Stimulated activated CD4-positive, alpha-beta T cell treated with anti-CD3 and anti-CD28 coated beads, Interleukin-15, amount 100 ng/mL, for 24 hours (primary cell): ENCODE data around the gene PRAMEF18.
"Not testable (repeated sequence)": the region's sequence is repeated elsewhere in the genome, so short reads cannot be mapped to it uniquely, and the experiment has no call there.

Source experiments
- DNase-seq: peaks from one replicate; pipeline ENCODE4 v3.0.0-alpha.2; 2020

Gene PRAMEF18

GRCh38 chr1:13201309-13201708 lies 24.6 kb downstream of the PRAMEF18 start, which contains the start of gene PRAMEF13:
TSS of gene PRAMEF13 (minus strand) at chr1:13201409. CDS start at chr1:13199589, 1,820 bp downstream.
- DNase-seq = not testable (repeated sequence)
